Hepatocyte (in vitro differentiated cells): ENCODE data around the gene CACNA1C.

Source experiments
- EZH2phosphoT487 ChIP-seq: fragments of 200-600 bp; sonication (generic); IDR thresholded peaks from one replicate; pipeline ENCODE4 v1.6.1; 2018; ENCODE audit warnings: antibody characterized with exemption, mild to moderate bottlenecking, low read depth, moderate library complexity; ENCODE audit not compliant: unreplicated experiment, severe bottlenecking
- TF ChIP-seq, protein P1 (sequence below): fragments of 200-600 bp; sonication (generic); IDR thresholded peaks from 2 replicates; pipeline ENCODE4 v1.5.1; 2016; ENCODE audit warnings: antibody characterized with exemption, mild to moderate bottlenecking; ENCODE audit not compliant: poor library complexity

DNA sequence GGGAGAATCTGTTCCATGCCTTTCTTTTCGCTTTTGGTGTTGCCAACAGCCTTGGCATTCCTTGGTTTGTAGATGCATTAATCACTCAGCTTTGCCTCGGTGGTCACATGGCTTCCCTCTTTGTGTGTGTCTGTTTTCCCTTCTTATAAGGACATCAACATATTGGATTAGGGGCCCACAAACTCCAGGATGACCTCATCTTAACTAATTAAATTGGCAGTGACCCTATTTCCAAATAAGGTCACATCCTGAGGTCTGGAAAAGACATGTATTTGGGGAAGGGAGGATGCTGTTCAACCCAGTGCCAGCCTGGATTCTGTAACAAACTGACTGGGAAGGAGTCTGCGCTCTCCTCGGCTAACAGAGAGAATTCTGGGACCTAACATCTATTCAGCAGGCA lies 376.2 kb downstream of the CACNA1C start:
- TF ChIP-seq, protein P1, sequence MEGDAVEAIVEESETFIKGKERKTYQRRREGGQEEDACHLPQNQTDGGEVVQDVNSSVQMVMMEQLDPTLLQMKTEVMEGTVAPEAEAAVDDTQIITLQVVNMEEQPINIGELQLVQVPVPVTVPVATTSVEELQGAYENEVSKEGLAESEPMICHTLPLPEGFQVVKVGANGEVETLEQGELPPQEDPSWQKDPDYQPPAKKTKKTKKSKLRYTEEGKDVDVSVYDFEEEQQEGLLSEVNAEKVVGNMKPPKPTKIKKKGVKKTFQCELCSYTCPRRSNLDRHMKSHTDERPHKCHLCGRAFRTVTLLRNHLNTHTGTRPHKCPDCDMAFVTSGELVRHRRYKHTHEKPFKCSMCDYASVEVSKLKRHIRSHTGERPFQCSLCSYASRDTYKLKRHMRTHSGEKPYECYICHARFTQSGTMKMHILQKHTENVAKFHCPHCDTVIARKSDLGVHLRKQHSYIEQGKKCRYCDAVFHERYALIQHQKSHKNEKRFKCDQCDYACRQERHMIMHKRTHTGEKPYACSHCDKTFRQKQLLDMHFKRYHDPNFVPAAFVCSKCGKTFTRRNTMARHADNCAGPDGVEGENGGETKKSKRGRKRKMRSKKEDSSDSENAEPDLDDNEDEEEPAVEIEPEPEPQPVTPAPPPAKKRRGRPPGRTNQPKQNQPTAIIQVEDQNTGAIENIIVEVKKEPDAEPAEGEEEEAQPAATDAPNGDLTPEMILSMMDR = no peak
- TF ChIP-seq EZH2phosphoT487 = no peak
